ENCODE data around the gene TBC1D10A.

Gene TBC1D10A

DNA sequence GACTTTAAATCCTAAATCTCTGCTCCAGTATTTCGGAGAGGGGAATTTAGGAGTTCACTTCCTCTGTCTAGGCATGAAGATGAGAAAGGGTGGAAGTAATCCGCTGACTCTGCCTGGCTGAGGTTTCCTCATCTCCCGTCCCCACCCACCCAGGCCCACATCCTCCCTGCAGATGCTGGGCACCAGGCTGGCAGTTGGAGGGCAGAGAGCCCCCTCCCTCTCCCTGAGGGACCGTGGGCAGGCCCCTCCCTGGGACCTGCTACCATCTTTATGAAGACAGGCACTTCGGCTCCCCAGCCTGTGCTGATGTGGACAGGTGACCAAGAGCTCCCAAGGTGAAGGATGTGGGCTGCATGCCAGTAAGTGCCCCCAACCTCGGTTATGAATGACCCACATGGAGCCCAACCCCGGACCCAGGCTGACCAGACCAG is 44.1 kb downstream of the TBC1D10A start:
- no peak for TF ChIP-seq JUND (IDR thresholded peaks at IDR 0.05; ENCODE audit: low read depth)
- in situ Hi-C loops (cut with HindIII; ENCODE audit: low pct_unique_long_range_greater_than_20kb, low sequenced_read_pairs) = no loop called here
- DNase-seq (ENCODE audit: low read depth in 1 of 2, low spot score in 1 of 2) = no peak

DNA sequence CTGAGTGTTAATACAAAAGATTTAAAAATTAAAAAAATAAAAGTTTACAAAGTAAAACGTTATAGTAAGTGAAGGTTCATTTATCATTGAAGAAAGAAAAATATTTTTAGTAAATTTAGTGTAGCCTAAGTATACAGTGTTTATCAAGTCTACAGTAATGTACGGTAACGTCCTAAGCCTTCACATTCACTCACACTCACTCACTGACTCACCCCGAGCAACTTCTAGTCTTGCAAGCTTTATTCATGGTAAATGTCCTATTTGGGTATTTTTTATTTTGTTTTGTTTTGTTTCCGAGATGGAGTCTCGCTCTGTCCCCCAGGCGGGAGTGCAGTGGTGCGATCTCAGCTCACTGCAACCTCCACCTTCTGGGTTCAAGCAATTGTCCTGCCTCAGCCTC is 46.2 kb downstream of the TBC1D10A start:
- in situ Hi-C loops (cut with HindIII; ENCODE audit: low pct_unique_long_range_greater_than_20kb, low sequenced_read_pairs) = no loop called here
- no peak for TF ChIP-seq JUND (IDR thresholded peaks at IDR 0.05; ENCODE audit: low read depth)
- no peak for DNase-seq (ENCODE audit: low read depth in 1 of 2, low spot score in 1 of 2)

DNA sequence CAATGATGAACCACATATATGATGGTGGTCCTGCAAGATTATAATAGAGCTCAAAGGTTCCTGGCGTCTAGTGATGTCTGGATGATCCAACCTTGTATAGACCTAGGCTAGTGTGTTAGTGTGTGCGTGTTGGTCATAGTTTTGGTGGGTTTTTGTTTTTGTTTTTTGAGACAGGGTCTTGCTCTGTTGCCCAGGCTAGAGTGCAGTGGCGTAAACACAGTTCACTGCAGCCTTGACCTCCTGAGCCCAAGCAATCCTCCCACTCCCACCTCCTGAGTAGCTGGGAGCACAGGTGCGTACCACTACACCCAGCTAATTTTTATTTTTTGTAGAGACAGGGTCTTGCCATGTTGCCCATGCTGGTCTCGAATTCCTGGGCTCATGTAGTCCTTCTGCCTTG is 46.8 kb downstream of the TBC1D10A start:
- in situ Hi-C loops (cut with HindIII; ENCODE audit: low pct_unique_long_range_greater_than_20kb, low sequenced_read_pairs) = no loop called here
- DNase-seq (ENCODE audit: low read depth in 1 of 2, low spot score in 1 of 2) = no peak
- TF ChIP-seq JUND (IDR thresholded peaks at IDR 0.05; ENCODE audit: low read depth) = no peak

DNA sequence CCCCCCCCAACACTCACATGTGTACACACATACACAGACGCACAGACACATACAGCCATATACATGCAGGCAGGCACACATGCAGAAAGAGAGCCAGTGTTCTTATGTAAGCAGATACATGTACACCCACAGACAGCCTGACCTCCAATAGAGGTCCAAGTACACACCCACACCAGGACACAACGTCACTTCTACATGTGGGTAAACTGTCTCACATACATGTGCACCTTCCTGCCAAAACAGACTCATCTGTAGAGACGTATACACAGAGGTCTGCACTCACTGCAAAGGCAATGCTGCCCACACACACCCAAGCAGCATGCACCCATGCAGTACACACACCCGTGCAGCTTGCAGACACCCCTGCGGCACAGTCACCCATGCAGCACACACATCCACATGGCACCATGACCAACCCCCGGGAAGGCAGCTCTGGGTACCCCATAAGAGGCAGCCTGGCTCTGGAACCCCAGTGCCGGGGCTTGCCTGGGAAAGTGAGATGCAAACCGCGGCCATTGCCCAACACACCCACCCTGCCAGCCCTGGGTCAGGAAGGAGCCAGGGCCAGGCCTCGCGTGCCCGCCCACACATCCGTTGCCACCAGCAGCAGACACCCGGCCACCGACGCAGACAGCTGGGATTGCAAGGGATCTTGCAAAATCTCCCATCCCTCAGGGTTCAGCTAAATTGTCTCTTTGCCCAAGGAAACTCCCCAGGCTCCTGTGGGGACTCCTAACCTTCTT is 47.5 kb downstream of the TBC1D10A start:
- no peak for DNase-seq (ENCODE audit: low read depth in 1 of 2, low spot score in 1 of 2)
- in situ Hi-C loops (cut with HindIII; ENCODE audit: low pct_unique_long_range_greater_than_20kb, low sequenced_read_pairs) = no loop called here
- no peak for TF ChIP-seq JUND (IDR thresholded peaks at IDR 0.05; ENCODE audit: low read depth)

DNA sequence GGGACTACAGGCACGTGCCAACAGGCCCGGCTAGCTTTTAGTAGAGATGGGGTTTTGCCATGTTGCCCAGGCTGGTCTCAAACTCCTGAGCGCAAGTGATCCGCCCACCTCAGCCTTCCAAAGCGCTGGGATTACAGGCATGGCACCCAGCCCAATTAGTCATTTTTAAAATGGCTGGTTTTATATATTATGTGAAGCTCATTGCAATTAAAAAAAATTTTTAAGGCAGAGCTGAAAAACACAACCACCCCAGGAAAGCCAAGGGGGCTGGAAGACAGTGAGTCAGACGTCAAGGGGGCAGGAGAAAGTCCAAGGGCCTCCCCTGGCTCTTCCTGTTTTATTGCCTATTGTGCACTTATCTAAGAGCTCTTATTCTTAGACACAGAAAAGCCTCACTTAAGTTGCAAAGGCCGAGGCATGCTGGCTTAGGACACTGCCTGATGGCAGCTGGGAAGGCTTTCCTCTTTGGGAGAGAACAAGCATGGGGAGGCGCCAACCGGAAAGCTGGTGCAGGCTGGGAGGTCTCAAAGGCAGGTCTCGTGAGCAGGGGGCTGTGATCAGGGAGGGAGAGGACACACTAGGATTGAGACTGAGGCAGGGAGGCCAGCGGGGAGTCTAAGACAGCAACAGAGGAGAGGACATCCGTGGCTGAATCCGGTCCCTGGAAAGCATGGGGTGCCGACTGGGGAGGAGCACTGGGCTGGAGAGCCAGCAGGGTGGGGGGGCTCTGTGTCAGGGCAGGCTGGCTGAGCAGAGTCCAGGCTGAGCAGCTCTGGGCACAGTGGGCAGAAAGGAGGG is 49.0 kb downstream of the TBC1D10A start:
- in situ Hi-C loops (cut with HindIII; ENCODE audit: low pct_unique_long_range_greater_than_20kb, low sequenced_read_pairs) = no loop called here
- no peak for TF ChIP-seq JUND (IDR thresholded peaks at IDR 0.05; ENCODE audit: low read depth)
- no peak for DNase-seq (ENCODE audit: low read depth in 1 of 2, low spot score in 1 of 2)

DNA sequence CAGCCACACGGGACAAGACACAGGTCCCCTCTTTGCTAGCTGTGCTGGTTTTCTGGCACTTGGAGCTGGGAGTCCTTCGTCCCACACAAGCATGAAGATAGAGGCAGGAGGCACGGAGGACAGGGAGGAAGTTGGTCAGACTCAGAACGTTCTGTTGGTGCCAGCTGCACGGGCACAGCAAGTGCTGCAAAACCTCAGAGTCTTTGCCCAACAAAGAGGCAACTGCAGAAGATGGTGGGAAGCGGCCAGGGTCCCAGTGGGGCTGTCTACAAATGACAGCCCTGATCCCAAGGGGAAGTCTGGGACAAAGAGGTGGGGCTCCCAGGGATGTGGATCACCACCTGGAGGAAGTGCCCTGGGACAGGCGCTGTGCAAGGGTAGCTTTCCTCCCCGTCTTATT is 50.7 kb downstream of the TBC1D10A start:
- TF ChIP-seq JUND (IDR thresholded peaks at IDR 0.05; ENCODE audit: low read depth) = no peak
- in situ Hi-C loops (cut with HindIII; ENCODE audit: low pct_unique_long_range_greater_than_20kb, low sequenced_read_pairs) = no loop called here
- DNase-seq (ENCODE audit: low read depth in 1 of 2, low spot score in 1 of 2) = no peak

DNA sequence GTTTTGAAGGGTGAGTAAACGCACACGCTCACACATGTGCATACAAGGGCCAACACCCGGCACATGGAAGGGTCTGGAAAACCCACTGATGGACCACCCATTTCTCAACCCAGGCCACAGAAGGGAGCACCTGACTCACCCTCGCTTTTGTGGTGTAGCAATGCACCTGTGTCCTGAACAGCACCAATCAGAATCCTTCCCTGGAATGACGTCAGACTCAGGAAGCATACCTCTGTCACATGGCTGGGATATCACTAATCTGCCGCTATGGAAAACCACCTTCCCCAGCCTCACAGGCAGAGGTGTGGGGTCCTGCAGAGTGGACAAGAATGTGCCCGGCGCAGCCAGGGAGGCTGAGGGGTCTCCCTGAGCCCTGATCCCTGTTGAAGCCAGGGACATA is 51.1 kb downstream of the TBC1D10A start:
- TF ChIP-seq JUND (IDR thresholded peaks at IDR 0.05; ENCODE audit: low read depth) = no peak
- in situ Hi-C loops (cut with HindIII; ENCODE audit: low pct_unique_long_range_greater_than_20kb, low sequenced_read_pairs) = no loop called here
- no peak for DNase-seq (ENCODE audit: low read depth in 1 of 2, low spot score in 1 of 2)

DNA sequence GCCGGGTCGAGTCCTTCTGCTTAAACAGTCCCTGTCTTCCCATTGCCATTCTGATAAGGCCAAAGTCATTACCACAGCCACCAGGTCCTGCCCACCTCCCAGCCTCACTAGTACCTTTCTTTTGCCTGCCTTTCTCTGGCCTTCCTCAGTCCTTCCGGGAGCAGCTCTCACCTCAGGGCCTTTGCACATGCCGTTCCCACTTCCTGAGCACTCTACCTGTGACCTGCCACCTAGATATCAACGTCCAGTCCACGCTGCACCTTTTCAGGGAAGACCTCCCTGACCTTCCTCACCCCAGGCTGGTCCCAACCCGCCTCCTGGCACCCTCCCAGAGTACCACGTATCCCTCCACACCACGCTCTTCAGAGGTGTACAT is 52.3 kb downstream of the TBC1D10A start:
- in situ Hi-C loops (cut with HindIII; ENCODE audit: low pct_unique_long_range_greater_than_20kb, low sequenced_read_pairs) = no loop called here
- no peak for DNase-seq (ENCODE audit: low read depth in 1 of 2, low spot score in 1 of 2)
- TF ChIP-seq JUND (IDR thresholded peaks at IDR 0.05; ENCODE audit: low read depth) = no peak

DNA sequence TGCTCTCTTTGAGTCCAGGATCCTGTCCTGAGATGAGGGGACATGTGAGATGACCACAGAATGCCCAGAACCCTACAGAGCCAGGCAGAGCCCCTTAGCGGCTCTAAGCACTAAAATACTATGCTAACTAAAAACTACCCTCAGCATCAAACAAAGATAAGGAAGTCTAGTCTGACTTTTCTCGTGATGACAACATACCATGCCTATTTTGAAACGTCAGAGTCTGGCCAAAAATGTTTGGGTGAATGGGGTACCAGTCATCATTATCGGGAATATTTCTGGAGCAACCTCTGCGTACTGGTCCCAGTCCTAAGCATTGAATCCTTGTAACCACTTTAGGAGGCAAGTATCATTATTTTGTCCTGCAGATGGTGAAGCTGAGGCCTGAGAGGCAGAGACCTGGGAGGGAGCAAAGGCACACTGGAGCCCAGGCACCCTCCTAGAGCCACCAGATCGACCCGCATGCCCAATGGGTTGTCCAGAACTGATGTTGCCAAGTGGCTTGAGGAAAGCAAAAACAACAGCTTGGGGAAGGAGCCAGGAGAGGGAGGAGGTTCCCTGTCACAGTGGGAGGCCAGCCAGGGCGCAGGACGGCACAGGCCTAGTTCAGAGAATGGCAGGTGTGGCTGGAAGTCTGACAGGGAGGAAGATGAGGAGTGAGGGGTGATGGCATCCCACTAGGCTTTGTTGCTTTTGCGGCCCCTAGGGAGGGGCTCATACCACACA is 52.9 kb downstream of the TBC1D10A start:
- no peak for DNase-seq (ENCODE audit: low read depth in 1 of 2, low spot score in 1 of 2)
- TF ChIP-seq JUND (IDR thresholded peaks at IDR 0.05; ENCODE audit: low read depth) = no peak
- in situ Hi-C loops (cut with HindIII; ENCODE audit: low pct_unique_long_range_greater_than_20kb, low sequenced_read_pairs) = no loop called here

DNA sequence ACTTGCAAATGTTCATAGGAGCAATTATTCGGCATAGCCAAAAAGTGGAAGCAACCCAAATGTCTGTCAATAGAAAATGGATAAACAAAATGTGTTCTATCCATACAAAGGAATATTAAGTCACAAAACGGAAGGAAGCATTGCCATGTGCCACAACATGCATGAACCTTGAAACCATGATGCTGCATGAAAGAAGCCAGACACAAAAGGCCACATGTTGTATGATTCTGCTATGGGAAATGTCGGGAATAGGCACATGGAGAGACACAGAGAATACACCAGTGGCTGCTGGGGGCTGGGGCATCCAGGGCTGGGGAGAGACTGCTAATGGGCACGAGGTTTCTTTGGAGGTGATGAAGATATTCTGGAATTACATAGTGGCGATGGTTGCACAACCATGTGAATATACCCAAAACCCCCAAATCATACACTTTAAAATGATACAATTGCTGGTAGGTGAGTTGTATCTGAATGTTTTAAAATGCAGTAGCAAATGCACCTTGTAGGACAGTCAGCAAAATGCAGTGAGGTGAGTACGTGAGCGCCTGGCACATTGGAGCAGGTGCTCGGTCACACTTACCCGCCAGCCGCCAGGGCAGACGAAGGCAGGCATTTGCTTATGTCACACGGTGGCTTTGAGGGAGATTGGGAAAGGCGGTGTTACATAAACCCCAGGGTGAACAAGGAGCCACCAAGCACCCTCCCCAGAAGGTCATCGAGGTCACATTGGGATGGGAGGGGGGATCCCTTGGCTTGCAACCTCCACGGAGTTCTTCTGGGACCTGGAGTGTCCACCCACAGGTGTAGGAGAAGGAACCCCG is 53.8 kb downstream of the TBC1D10A start:
- no peak for TF ChIP-seq JUND (IDR thresholded peaks at IDR 0.05; ENCODE audit: low read depth)
- DNase-seq (ENCODE audit: low read depth in 1 of 2, low spot score in 1 of 2) = no peak

DNA sequence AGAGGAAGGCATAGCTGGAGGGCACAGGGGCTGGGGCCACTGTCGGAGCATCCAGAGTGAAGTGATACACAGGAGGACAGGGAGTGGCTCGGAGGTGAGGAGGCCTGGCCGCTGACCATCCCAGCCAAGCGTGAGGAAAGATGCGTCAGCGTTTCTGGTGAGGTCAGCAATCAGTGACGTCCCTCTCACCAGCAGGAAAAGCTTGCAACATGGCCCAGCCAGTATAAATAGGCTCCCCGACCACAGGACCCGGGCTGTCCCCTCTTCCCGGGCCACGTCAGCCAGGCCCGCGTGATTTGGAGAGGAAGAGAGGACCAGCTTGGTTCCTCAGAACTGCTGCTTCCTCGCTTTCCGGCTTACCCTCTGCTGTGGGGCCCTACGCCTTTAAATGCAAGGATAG is 55.9 kb downstream of the TBC1D10A start:
- no peak for DNase-seq (ENCODE audit: low read depth in 1 of 2, low spot score in 1 of 2)

More for the DNA sequence above, 53.8 kb downstream of the TBC1D10A start:
- in situ Hi-C loops (cut with HindIII; ENCODE audit: low pct_unique_long_range_greater_than_20kb, low sequenced_read_pairs) = no loop called here

DNA sequence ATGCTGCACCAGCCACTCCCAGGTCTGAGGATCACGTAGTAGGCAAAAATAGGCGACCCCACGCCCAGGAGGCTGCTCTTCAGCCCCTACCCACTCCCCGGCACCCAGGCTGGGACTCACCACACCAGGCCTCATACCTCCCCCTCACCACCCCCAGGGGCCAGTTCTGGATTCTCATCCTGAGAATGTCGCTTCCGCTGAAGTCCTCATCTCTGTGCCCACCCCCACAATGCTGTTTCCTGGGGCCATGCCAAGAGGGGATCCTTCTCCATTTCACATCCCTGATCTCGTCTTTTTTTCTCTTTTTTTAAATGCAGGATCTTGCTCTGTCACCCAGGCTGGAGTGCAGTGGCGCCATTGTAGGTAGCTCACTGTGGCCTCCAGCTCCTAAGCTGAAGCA is 58.4 kb downstream of the TBC1D10A start:
- no peak for DNase-seq (ENCODE audit: low read depth in 1 of 2, low spot score in 1 of 2)
- TF ChIP-seq JUND (IDR thresholded peaks at IDR 0.05; ENCODE audit: low read depth) = no peak
- in situ Hi-C loops (cut with HindIII; ENCODE audit: low pct_unique_long_range_greater_than_20kb, low sequenced_read_pairs) = no loop called here

More for the DNA sequence above, 55.9 kb downstream of the TBC1D10A start:
- no peak for TF ChIP-seq JUND (IDR thresholded peaks at IDR 0.05; ENCODE audit: low read depth)
- in situ Hi-C loops (cut with HindIII; ENCODE audit: low pct_unique_long_range_greater_than_20kb, low sequenced_read_pairs) = no loop called here

All from T47D (cell line).